SK-N-SH (cell line): ENCODE data around the gene DCTD. TPM values are rescaled to one million over a fixed set of nuclear protein-coding genes. Genes with fewer than 3 reads are reported as not detected.

Source experiments
- CTCF ChIA-PET: fragments of 300-600, 350-600 bp; formaldehyde crosslinking; extraction: SDS; loops from one replicate; lab custom pipeline; 2021; lab: Yijun Ruan, JAX
- POLR2A ChIA-PET: fragments of 350-600 bp; sonication (Branson Sonifier 250); formaldehyde crosslinking; extraction: SDS; loops from one replicate; lab custom pipeline; 2020; ENCODE audit warnings: antibody characterized with exemption, inconsistent platforms; lab: Yijun Ruan, JAX
- DNase-seq: peaks from one replicate; pipeline ENCODE4 v3.0.0; 2012
- H2AFZ ChIP-seq: fragments of 200-600 bp; sonication (generic); 2 replicates; pipeline ENCODE4 v1.8.1; 2016; ENCODE audit warnings: antibody characterized with exemption, mild to moderate bottlenecking, low read depth
- H3F3A ChIP-seq: fragments of 200-600 bp; sonication (generic); replicated peaks from 2 replicates; pipeline ENCODE3; 2016; ENCODE audit warnings: antibody characterized with exemption, mild to moderate bottlenecking; ENCODE audit not compliant: insufficient read depth
- H3K27ac ChIP-seq, 2 experiments: fragments of 200-500 bp in 1 of 2; fragments of 200-600 bp in 1 of 2; sonication (Bioruptor generic) in 1 of 2; sonication (generic), shearing (Covaris generic) in 1 of 2; 2 replicates each; pipeline versions ENCODE4 v1.5.1 to v1.6.1; 2014 to 2016; ENCODE audit warnings: low read depth in 2 of 2, inconsistent platforms in 1 of 2, low read length in 1 of 2, mild to moderate bottlenecking in 1 of 2, mixed read lengths in 1 of 2
- H3K27me3 ChIP-seq: fragments of 200-600 bp; sonication (generic), shearing (Covaris generic); 2 replicates; pipeline ENCODE4 v1.6.1; 2016; ENCODE audit warnings: mixed run types; ENCODE audit not compliant: insufficient read depth
- H3K36me3 ChIP-seq, 2 experiments: fragments of 200-500 bp in 1 of 2; fragments of 200-600 bp in 1 of 2; sonication (Bioruptor generic) in 1 of 2; sonication (generic) in 1 of 2; replicated peaks in 1 of 2; 2 replicates each; pipeline versions ENCODE3 to v1.5.1; 2014 to 2016; ENCODE audit warnings: low read length in 1 of 2, mild to moderate bottlenecking in 1 of 2; ENCODE audit not compliant: insufficient read depth in 2 of 2, control insufficient read depth in 1 of 2
- H3K4me1 ChIP-seq, 2 experiments: fragments of 200-500 bp in 1 of 2; fragments of 200-600 bp in 1 of 2; sonication (Bioruptor generic) in 1 of 2; sonication (generic), shearing (Covaris generic) in 1 of 2; 2 replicates each; pipeline versions ENCODE4 v1.5.1 to v1.6.1; 2014 to 2016; ENCODE audit warnings: low read depth in 1 of 2, low read length in 1 of 2, mixed run types in 1 of 2; ENCODE audit not compliant: insufficient read depth in 2 of 2, control insufficient read depth in 1 of 2
- H3K4me2 ChIP-seq: fragments of 200-600 bp; sonication (generic), shearing (Covaris generic); 2 replicates; pipeline ENCODE4 v1.6.1; 2017; ENCODE audit warnings: mixed run types
- H3K4me3 ChIP-seq, 2 experiments: fragments of 200-500 bp in 1 of 2; fragments of 200-600 bp in 1 of 2; sonication (Bioruptor generic) in 1 of 2; sonication (generic), shearing (Covaris generic) in 1 of 2; 2 replicates each; pipeline versions ENCODE4 v1.5.1 to v1.8.1; 2014 to 2016; ENCODE audit warnings: low read depth in 2 of 2, inconsistent platforms in 1 of 2, low read length in 1 of 2, mild to moderate bottlenecking in 1 of 2, mixed read lengths in 1 of 2, moderate library complexity in 1 of 2
- H3K79me2 ChIP-seq: fragments of 200-600 bp; sonication (generic); 2 replicates; pipeline ENCODE4 v1.8.1; 2017; ENCODE audit warnings: mild to moderate bottlenecking; ENCODE audit not compliant: insufficient read depth
- H3K9ac ChIP-seq: fragments of 200-600 bp; sonication (generic); 2 replicates; pipeline ENCODE4 v1.6.1; 2017; ENCODE audit warnings: mixed run types
- H3K9me2 ChIP-seq: fragments of 200-600 bp; sonication (generic); 2 replicates; pipeline ENCODE4 v1.6.1; 2017; ENCODE audit warnings: mixed run types
- H3K9me3 ChIP-seq: fragments of 200-600 bp; sonication (generic); 2 replicates; pipeline ENCODE4 v1.6.1; 2017; ENCODE audit warnings: mixed run types, mild to moderate bottlenecking, moderate library complexity
- H4K20me1 ChIP-seq: fragments of 200-600 bp; sonication (generic); 2 replicates; pipeline ENCODE4 v1.6.1; 2017; ENCODE audit warnings: mild to moderate bottlenecking, mixed run types; ENCODE audit not compliant: insufficient read depth
- ELF1 ChIP-seq: IDR thresholded peaks from 2 replicates; pipeline ENCODE4 v1.4.0; 2012
- FOSL2 ChIP-seq: IDR thresholded peaks from 2 replicates; pipeline ENCODE4 v1.4.0; 2012; ENCODE audit warnings: low read depth, mild to moderate bottlenecking, moderate library complexity, borderline replicate concordance
- GATA2 ChIP-seq: sonication (generic); formaldehyde crosslinking; IDR thresholded peaks from 2 replicates; pipeline ENCODE4 v1.5.0; 2020; ENCODE audit warnings: mild to moderate bottlenecking, missing genetic modification reagents
- MXI1 ChIP-seq: IDR thresholded peaks from 2 replicates; pipeline ENCODE4 v1.6.1; 2012; ENCODE audit warnings: mild to moderate bottlenecking, low read depth, low read length, improper control_type of control experiment
- NRF1 ChIP-seq: IDR thresholded peaks from 2 replicates; pipeline ENCODE4 v1.6.1; 2012; ENCODE audit warnings: low read depth, mild to moderate bottlenecking, low read length
- POLR2AphosphoS5 ChIP-seq: IDR thresholded peaks from 2 replicates; pipeline ENCODE4 v1.6.1; 2012; ENCODE audit warnings: low read depth, low read length
- RAD21 ChIP-seq: IDR thresholded peaks from 2 replicates; pipeline ENCODE4 v1.6.1; 2012; ENCODE audit warnings: mild to moderate bottlenecking, low read length
- RFX5 ChIP-seq: IDR thresholded peaks from 2 replicates; pipeline ENCODE4 v1.6.1; 2012; ENCODE audit warnings: mild to moderate bottlenecking, improper control_type of control experiment, low read length
- RXRA ChIP-seq: IDR thresholded peaks from 2 replicates; pipeline ENCODE4 v1.4.0; 2012; ENCODE audit warnings: low read depth, mild to moderate bottlenecking, borderline replicate concordance
- SIN3A ChIP-seq: IDR thresholded peaks from 2 replicates; pipeline ENCODE4 v1.6.1; 2012; ENCODE audit warnings: low read depth, mild to moderate bottlenecking, low read length, moderate library complexity, borderline replicate concordance
- TAF1 ChIP-seq: IDR thresholded peaks from 2 replicates; pipeline ENCODE4 v1.6.1; 2012; ENCODE audit warnings: low read depth, mild to moderate bottlenecking, low read length, moderate library complexity, borderline replicate concordance
- YY1 ChIP-seq: IDR thresholded peaks from 2 replicates; pipeline ENCODE4 v1.4.0; 2012; ENCODE audit warnings: low read depth, mild to moderate bottlenecking
- WGBS: methylation state at CpG from one replicate; pipeline ENCODE4 v1.1.6; 2017; ENCODE audit warnings: low lambda C conversion rate; 5-methylcytosine and 5-hydroxymethylcytosine counted together
- polyA plus RNA-seq, 3 experiments: library from polyadenylated mRNA; depleted of rRNA; stranded (reverse); fragments of >200 nt; gene quantifications; 2 replicates each; pipeline ENCODE4 v1.2.3, GENCODE V29; 2012
- TF ChIP-seq, protein P1 (sequence below): IDR thresholded peaks from 2 replicates; pipeline ENCODE4; 2012
- TF ChIP-seq, protein P2 (sequence below): IDR thresholded peaks from 2 replicates; pipeline ENCODE4 v1.4.0; 2012; ENCODE audit warnings: low read depth, borderline replicate concordance
- TF ChIP-seq, protein P3 (sequence below): IDR thresholded peaks from 2 replicates; pipeline ENCODE4 v1.6.1; 2012; ENCODE audit warnings: mild to moderate bottlenecking, low read depth, low read length, moderate library complexity
- TF ChIP-seq, protein P4 (sequence below): fragments of 150-350 bp; IDR thresholded peaks from 2 replicates; pipeline ENCODE4 v1.6.1; 2017; ENCODE audit warnings: antibody characterized with exemption, low read length, low read depth, borderline replicate concordance

Gene DCTD
- polyA plus RNA-seq, 1 of the 3 experiments (the other 2 are of a cell fraction), result 123 TPM

DNA sequence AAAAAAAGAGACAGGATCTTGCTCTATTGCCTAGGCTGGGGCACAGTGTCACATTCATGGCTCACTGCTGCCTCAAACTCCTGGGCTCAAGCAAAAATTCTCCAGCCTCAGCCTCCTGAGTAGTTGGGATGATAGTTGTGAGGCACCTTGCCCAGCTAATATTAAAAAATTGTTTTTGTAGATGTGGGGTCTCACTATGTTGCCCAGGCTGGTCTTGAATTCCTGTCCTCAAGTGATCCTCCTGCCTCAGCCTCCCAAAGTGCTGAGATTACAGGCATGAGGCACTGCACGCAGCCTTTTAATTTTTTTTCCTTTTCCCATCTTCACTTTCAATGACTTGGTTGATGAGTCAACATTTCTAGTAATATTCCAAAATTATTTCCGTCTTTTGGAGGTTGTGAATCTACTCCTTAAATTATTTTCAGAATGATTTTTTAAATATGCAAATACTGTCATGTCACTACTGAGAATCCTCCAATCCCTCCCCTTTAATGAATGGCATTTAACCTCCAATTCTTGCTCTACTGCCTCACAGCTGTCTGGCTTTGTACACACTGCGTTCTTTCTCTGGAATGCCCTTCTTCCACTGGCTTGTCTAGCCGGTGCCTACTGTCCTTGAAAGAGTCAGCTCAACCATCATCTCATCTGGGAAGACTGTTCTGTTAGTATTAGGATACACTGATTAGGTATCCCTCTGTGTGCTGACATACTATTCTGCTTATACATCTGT lies 27.5 kb upstream of the DCTD start (continued):
- TF ChIP-seq, protein P1, sequence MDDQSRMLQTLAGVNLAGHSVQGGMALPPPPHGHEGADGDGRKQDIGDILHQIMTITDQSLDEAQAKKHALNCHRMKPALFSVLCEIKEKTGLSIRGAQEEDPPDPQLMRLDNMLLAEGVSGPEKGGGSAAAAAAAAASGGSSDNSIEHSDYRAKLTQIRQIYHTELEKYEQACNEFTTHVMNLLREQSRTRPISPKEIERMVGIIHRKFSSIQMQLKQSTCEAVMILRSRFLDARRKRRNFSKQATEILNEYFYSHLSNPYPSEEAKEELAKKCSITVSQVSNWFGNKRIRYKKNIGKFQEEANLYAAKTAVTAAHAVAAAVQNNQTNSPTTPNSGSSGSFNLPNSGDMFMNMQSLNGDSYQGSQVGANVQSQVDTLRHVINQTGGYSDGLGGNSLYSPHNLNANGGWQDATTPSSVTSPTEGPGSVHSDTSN, result no peak
- TF ChIP-seq YY1, result no peak

DNA sequence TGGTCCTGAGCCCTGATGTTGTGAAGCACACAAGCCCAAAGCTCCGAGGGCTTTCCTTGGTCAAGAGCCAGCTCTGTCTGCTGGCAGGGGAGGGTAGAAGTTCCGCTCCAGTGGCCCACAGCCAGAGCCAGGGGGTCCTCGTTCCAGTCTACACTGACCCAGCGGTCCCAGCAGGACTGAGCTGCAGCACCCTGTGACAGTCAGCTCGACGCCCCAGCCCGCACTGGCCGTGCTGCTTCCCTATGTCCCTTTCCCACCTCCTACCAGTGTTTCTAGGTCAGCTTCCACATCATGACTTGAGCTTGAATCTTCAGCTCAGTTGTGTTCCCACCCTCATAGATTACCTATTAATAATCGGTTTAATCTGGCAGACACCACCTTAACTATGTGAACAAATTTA lies 22.5 kb upstream of the DCTD start:
- Histone ChIP-seq H3K4me3 (no peak overlapping the region), H4K20me1 (no peaks in the 10 kb centered on the region), H3F3A (no peaks in the 10 kb centered on the region), H3K27ac (no peak overlapping the region), H2AFZ (no peak overlapping the region), H3K4me1 (no peaks in the 10 kb centered on the region), H3K9me3 (no peaks in the 10 kb centered on the region), H3K79me2 (no peaks in the 10 kb centered on the region), H3K4me2 (no peak overlapping the region), H3K27me3 (no peaks in the 10 kb centered on the region; the same call in 1 of the 2 replicates), H3K9me2 (no peaks in the 10 kb centered on the region), H3K9ac (no peak overlapping the region), H3K36me3 (no peaks in the 10 kb centered on the region)
- no peak for DNase-seq
- WGBS, result 75% methylated on average over 3 of the region's 9 CpGs
- ChIA-PET POLR2A (no interaction called here), CTCF (interaction anchor here (1.3 to 4.7 kb wide), 8 partner anchors 15 to 324 kb away, joined by 3 to 90 read pairs (median 40); no protein-coding TSS in a partner anchor)
- TF ChIP-seq FOSL2 (no peak), SIN3A (no peak)

DNA sequence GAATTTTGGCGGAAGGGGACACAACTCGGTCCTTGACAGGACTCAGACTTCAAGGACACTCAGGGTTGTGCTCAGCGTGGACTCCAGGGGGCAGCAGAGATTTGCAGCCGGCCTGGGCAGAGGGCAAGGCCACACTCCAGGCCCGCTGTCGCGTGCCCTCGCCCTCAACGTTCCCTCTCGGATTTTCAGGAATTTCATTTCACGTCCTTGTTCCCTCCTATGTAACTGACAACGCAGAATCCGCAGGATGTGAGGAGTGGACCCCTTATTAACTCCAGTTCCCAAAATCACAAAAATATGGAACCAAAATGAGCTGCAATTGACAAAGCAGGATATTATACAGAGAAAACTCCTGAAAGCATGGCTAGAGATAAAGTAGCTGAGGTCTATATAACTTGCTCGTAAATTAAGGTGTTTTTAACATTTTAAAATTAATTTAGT lies 21.0 kb upstream of the DCTD start:
- Histone ChIP-seq H3K4me2 (no peak overlapping the region; the same call in 1 of the 2 replicates), H2AFZ (peak overlapping the region; percentile 82; the same call in 1 of the 2 replicates)
- peak; percentile 84 for DNase-seq
- TF ChIP-seq POLR2AphosphoS5 (no peak), RXRA (no peak), GATA2 (CRISPR knock-in tag) (no peak), RFX5 (no peak), ELF1 (no peak), MXI1 (peak; percentile 67), YY1 (no peak), FOSL2 (no peak), NRF1 (no peak), RAD21 (peak; percentile 91), TAF1 (no peak)
- TF ChIP-seq, protein P2, sequence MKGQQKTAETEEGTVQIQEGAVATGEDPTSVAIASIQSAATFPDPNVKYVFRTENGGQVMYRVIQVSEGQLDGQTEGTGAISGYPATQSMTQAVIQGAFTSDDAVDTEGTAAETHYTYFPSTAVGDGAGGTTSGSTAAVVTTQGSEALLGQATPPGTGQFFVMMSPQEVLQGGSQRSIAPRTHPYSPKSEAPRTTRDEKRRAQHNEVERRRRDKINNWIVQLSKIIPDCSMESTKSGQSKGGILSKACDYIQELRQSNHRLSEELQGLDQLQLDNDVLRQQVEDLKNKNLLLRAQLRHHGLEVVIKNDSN, result no peak
- TF ChIP-seq, protein P3, sequence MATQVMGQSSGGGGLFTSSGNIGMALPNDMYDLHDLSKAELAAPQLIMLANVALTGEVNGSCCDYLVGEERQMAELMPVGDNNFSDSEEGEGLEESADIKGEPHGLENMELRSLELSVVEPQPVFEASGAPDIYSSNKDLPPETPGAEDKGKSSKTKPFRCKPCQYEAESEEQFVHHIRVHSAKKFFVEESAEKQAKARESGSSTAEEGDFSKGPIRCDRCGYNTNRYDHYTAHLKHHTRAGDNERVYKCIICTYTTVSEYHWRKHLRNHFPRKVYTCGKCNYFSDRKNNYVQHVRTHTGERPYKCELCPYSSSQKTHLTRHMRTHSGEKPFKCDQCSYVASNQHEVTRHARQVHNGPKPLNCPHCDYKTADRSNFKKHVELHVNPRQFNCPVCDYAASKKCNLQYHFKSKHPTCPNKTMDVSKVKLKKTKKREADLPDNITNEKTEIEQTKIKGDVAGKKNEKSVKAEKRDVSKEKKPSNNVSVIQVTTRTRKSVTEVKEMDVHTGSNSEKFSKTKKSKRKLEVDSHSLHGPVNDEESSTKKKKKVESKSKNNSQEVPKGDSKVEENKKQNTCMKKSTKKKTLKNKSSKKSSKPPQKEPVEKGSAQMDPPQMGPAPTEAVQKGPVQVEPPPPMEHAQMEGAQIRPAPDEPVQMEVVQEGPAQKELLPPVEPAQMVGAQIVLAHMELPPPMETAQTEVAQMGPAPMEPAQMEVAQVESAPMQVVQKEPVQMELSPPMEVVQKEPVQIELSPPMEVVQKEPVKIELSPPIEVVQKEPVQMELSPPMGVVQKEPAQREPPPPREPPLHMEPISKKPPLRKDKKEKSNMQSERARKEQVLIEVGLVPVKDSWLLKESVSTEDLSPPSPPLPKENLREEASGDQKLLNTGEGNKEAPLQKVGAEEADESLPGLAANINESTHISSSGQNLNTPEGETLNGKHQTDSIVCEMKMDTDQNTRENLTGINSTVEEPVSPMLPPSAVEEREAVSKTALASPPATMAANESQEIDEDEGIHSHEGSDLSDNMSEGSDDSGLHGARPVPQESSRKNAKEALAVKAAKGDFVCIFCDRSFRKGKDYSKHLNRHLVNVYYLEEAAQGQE, result no peak
- TF ChIP-seq, protein P1, result no peak
- TF ChIP-seq, protein P4, sequence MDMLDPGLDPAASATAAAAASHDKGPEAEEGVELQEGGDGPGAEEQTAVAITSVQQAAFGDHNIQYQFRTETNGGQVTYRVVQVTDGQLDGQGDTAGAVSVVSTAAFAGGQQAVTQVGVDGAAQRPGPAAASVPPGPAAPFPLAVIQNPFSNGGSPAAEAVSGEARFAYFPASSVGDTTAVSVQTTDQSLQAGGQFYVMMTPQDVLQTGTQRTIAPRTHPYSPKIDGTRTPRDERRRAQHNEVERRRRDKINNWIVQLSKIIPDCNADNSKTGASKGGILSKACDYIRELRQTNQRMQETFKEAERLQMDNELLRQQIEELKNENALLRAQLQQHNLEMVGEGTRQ, result no peak

More for the DNA sequence above, 21.0 kb upstream of the DCTD start:
- H3K9ac ChIP-seq, result no peak overlapping the region
- H3K27me3 ChIP-seq, result no peaks in the 10 kb centered on the region; the same call in 1 of the 2 replicates
- no peaks in the 10 kb centered on the region for H3K4me1 ChIP-seq
- no peaks in the 10 kb centered on the region for H3F3A ChIP-seq
- no peaks in the 10 kb centered on the region for H3K79me2 ChIP-seq
- H3K4me3 ChIP-seq, result peak overlapping the region in 1 of 2 experiments; percentile 11; a peak in 1 of 4 replicates
- 15% methylated on average over 10 of the region's 14 CpGs for WGBS
- CTCF ChIA-PET, result interaction anchor here (0.6 to 4.7 kb wide), 58 partner anchors 9 to 1185 kb away, joined by 3 to 90 read pairs (median 4); no protein-coding TSS in a partner anchor
- no peaks in the 10 kb centered on the region for H3K36me3 ChIP-seq
- POLR2A ChIA-PET, result no interaction called here
- no peaks in the 10 kb centered on the region for H4K20me1 ChIP-seq
- no peak overlapping the region for H3K27ac ChIP-seq
- no peaks in the 10 kb centered on the region for H3K9me2 ChIP-seq
- no peaks in the 10 kb centered on the region for H3K9me3 ChIP-seq
